Activated B cell treated with CpG ODN at 0.5 μM for 24 hours (primary cell): ENCODE results near the gene RHOT1. TPM values are rescaled to one million over a fixed set of nuclear protein-coding genes. Genes with fewer than 3 reads are reported as not detected.
"Not testable (repeated sequence)": the region's sequence is repeated elsewhere in the genome, so short reads cannot be mapped to it uniquely, and the experiment has no call there.

Experiments
- ATAC-seq: fragments of 200-7000 bp; cut with Tn5 transposase; one replicate; pipeline ENCODE4 v1.10.0; 2021; ENCODE audit warnings: low read depth, mild to moderate bottlenecking, moderate library complexity
- CTCF ChIA-PET: fragments of 350-600 bp; sonication (Branson Sonifier 250); formaldehyde crosslinking; loops from one replicate; lab custom pipeline; 2021; ENCODE audit warnings: antibody characterized with exemption; lab: Charles Lee
- POLR2A ChIA-PET: fragments of 350-600 bp; sonication (Branson Sonifier 250); formaldehyde crosslinking; loops from one replicate; lab custom pipeline; 2021; ENCODE audit warnings: antibody characterized with exemption; lab: Charles Lee
- DNase-seq: peaks from one replicate; pipeline ENCODE4 v3.0.0; 2022
- H3K27ac Mint-ChIP-seq: one replicate; pipeline ENCODE4 v1.8.0; 2020; ENCODE audit warnings: mixed read lengths
- H3K27me3 Mint-ChIP-seq: one replicate; pipeline ENCODE4 v1.8.0; 2021; ENCODE audit warnings: mixed read lengths
- H3K36me3 Mint-ChIP-seq: one replicate; pipeline ENCODE4 v1.8.0; 2021; ENCODE audit warnings: low read depth, mixed read lengths
- H3K4me1 Mint-ChIP-seq: one replicate; pipeline ENCODE4 v1.8.0; 2021; ENCODE audit warnings: mixed read lengths
- H3K4me3 Mint-ChIP-seq: one replicate; pipeline ENCODE4 v1.8.0; 2020; ENCODE audit warnings: mild to moderate bottlenecking, mixed read lengths
- H3K9me3 Mint-ChIP-seq: one replicate; pipeline ENCODE4 v1.8.0; 2020; ENCODE audit warnings: mixed read lengths
- CTCF ChIP-seq: fragments of 200-600 bp; IDR thresholded peaks from one replicate; pipeline ENCODE4 v1.8.0; 2022; ENCODE audit warnings: antibody characterized with exemption, mild to moderate bottlenecking
- intact Hi-C: fragments of 100-400 bp; cut with micrococcal nuclease; formaldehyde crosslinking; loops from one replicate; pipeline ENCODE4 v1.15.1; 2024
- total RNA-seq: library from RNA; stranded (reverse); gene quantifications from 2 replicates; pipeline ENCODE4 v1.2.3, GENCODE V29; 2022

RHOT1 gene
- total RNA-seq, 1 donor from 2014 or later = 16.2 TPM

GRCh38 chr17:32161029-32161428, 18.7 kb downstream of the RHOT1 start:
- H3K9me3 Mint-ChIP-seq = no peaks in the 10 kb centered on the region
- TF ChIP-seq CTCF = no peak
- ATAC-seq (no peak), DNase-seq (no peak)
- intact Hi-C loops = no loop called here
- no peak overlapping the region for H3K4me3 Mint-ChIP-seq
- H3K4me1 Mint-ChIP-seq = no peaks in the 10 kb centered on the region
- H3K36me3 Mint-ChIP-seq = peaks cover 31% of the 10 kb centered on the region
- ChIA-PET POLR2A (no interaction called here), CTCF (no interaction called here)
- no peak overlapping the region for H3K27ac Mint-ChIP-seq
- no peaks in the 10 kb centered on the region for H3K27me3 Mint-ChIP-seq

GRCh38 chr17:32161506-32162365, 19.4 kb downstream of the RHOT1 start:
- DNase-seq (no peak), ATAC-seq (no peak)
- TF ChIP-seq CTCF = no peak
- ChIA-PET CTCF (no interaction called here), POLR2A (no interaction called here)
- Mint-ChIP-seq H3K27me3 (no peaks in the 10 kb centered on the region), H3K36me3 (peaks cover 35% of the 10 kb centered on the region), H3K4me3 (no peak overlapping the region), H3K4me1 (no peaks in the 10 kb centered on the region), H3K9me3 (peaks cover 6% of the 10 kb centered on the region), H3K27ac (no peak overlapping the region)
- intact Hi-C loops = no loop called here

GRCh38 chr17:32174889-32175288, 32.6 kb downstream of the RHOT1 start:
- DNase-seq (no peak), ATAC-seq (no peak)
- intact Hi-C loops = no loop called here
- H3K27me3 Mint-ChIP-seq = no peaks in the 10 kb centered on the region
- H3K4me1 Mint-ChIP-seq = no peaks in the 10 kb centered on the region
- peaks cover 46% of the 10 kb centered on the region for H3K36me3 Mint-ChIP-seq
- H3K9me3 Mint-ChIP-seq = no peaks in the 10 kb centered on the region
- no peak for TF ChIP-seq CTCF
- H3K4me3 Mint-ChIP-seq = no peak overlapping the region
- POLR2A ChIA-PET = no interaction called here
- H3K27ac Mint-ChIP-seq = no peak overlapping the region
- CTCF ChIA-PET = no interaction called here

- POLR2A ChIA-PET, H3K9me3 Mint-ChIP-seq, CTCF ChIA-PET, H3K27ac Mint-ChIP-seq, H3K27me3 Mint-ChIP-seq, H3K4me3 Mint-ChIP-seq, ATAC-seq, H3K4me1 Mint-ChIP-seq, DNase-seq, intact Hi-C loops: not testable (repeated sequence)
- peaks cover 63% of the 10 kb centered on the region for H3K36me3 Mint-ChIP-seq
Measured at GRCh38 chr17:32178679-32179078, 36.4 kb downstream of the RHOT1 start.

- peaks cover 61% of the 10 kb centered on the region for H3K36me3 Mint-ChIP-seq
- H3K27ac Mint-ChIP-seq, CTCF ChIA-PET, H3K9me3 Mint-ChIP-seq, DNase-seq, H3K4me3 Mint-ChIP-seq, ATAC-seq, POLR2A ChIA-PET, intact Hi-C loops, H3K4me1 Mint-ChIP-seq, H3K27me3 Mint-ChIP-seq: not testable (repeated sequence)
Measured at GRCh38 chr17:32179103-32179502, 36.8 kb downstream of the RHOT1 start.

GRCh38 chr17:32179526-32179925, 37.2 kb downstream of the RHOT1 start:
- H3K9me3 Mint-ChIP-seq, H3K27ac Mint-ChIP-seq, ATAC-seq, H3K27me3 Mint-ChIP-seq, CTCF ChIA-PET, DNase-seq, H3K4me3 Mint-ChIP-seq, H3K4me1 Mint-ChIP-seq, intact Hi-C loops, POLR2A ChIA-PET: not testable (repeated sequence)
- H3K36me3 Mint-ChIP-seq = peaks cover 61% of the 10 kb centered on the region

GRCh38 chr17:32180262-32180661, 38.0 kb downstream of the RHOT1 start:
- H3K4me3 Mint-ChIP-seq, POLR2A ChIA-PET, H3K27me3 Mint-ChIP-seq, H3K27ac Mint-ChIP-seq, ATAC-seq, H3K9me3 Mint-ChIP-seq, intact Hi-C loops, H3K4me1 Mint-ChIP-seq, DNase-seq, CTCF ChIA-PET: not testable (repeated sequence)
- peaks cover 55% of the 10 kb centered on the region for H3K36me3 Mint-ChIP-seq
